Fibroblast of lung (primary cell): ENCODE results near the gene MYO7A. TPM values are rescaled to one million over a fixed set of nuclear protein-coding genes. Genes with fewer than 3 reads are reported as not detected.

Experiments
- DNase-seq, 2 donors: peaks; one replicate each; pipeline versions ENCODE4 v3.0.0 to v3.0.0-alpha.2; 2010; ENCODE audit warnings: low read depth in 2 of 2
- H2AFZ ChIP-seq: 2 replicates; pipeline ENCODE4 v1.5.1; 2012; ENCODE audit warnings: low read length, control low read depth, inconsistent platforms
- H3K27ac ChIP-seq: 2 replicates; pipeline ENCODE4 v1.5.1; 2011; ENCODE audit warnings: low read length, control low read depth; ENCODE audit not compliant: insufficient read depth
- H3K27me3 ChIP-seq: 2 replicates; pipeline ENCODE4 v1.5.1; 2011; ENCODE audit warnings: mild to moderate bottlenecking, low read length; ENCODE audit not compliant: control insufficient read depth, insufficient read depth
- H3K36me3 ChIP-seq: 2 replicates; pipeline ENCODE4 v1.5.1; 2011; ENCODE audit warnings: low read length; ENCODE audit not compliant: control insufficient read depth, insufficient read depth
- H3K4me1 ChIP-seq: 2 replicates; pipeline ENCODE4 v1.5.1; 2011; ENCODE audit warnings: low read length; ENCODE audit not compliant: control insufficient read depth, insufficient read depth; ENCODE audit errors: extremely low read depth
- H3K4me2 ChIP-seq: 2 replicates; pipeline ENCODE4 v1.5.1; 2011; ENCODE audit warnings: low read length, control low read depth; ENCODE audit not compliant: insufficient read depth; ENCODE audit errors: extremely low read depth
- H3K4me3 ChIP-seq, 4 experiments: fragments of 200-600 bp in 1 of 4; sonication (generic) in 1 of 4; replicated peaks in 1 of 4; 2 replicates each; pipeline ENCODE4 v1.5.1; 2011 to 2016; ENCODE audit warnings: low read length in 4 of 4, low read depth in 3 of 4, mild to moderate bottlenecking in 3 of 4, control low read depth in 2 of 4, inconsistent platforms in 1 of 4, mixed read lengths in 1 of 4; ENCODE audit not compliant: insufficient read depth in 1 of 4; ENCODE audit errors: control extremely low read depth in 1 of 4
- H3K79me2 ChIP-seq: 2 replicates; pipeline ENCODE4 v1.5.1; 2012; ENCODE audit warnings: mild to moderate bottlenecking, low read length, inconsistent platforms; ENCODE audit not compliant: control insufficient read depth, insufficient read depth
- H3K9ac ChIP-seq: 2 replicates; pipeline ENCODE4 v1.5.1; 2011; ENCODE audit warnings: mild to moderate bottlenecking, low read length, control low read depth; ENCODE audit not compliant: insufficient read depth
- H3K9me3 ChIP-seq: 2 replicates; pipeline ENCODE4 v1.5.1; 2012; ENCODE audit warnings: low read depth, low read length; ENCODE audit not compliant: control insufficient read depth, insufficient read depth
- H4K20me1 ChIP-seq: 2 replicates; pipeline ENCODE4 v1.5.1; 2011; ENCODE audit warnings: low read length; ENCODE audit not compliant: control insufficient read depth, insufficient read depth; ENCODE audit errors: extremely low read depth
- EZH2 ChIP-seq: IDR thresholded peaks from 2 replicates; pipeline ENCODE4 v1.5.1; 2012; ENCODE audit warnings: low read length, control low read depth, mild to moderate bottlenecking; ENCODE audit errors: missing control alignments
- polyA plus RNA-seq, 2 donors: library from polyadenylated mRNA; depleted of rRNA in 1 of 2; stranded (reverse) in 1 of 2; unstranded in 1 of 2; fragments of >200 nt; gene quantifications; 2 replicates each; pipeline ENCODE4 v1.2.1, GENCODE V29; 2011 to 2012; ENCODE audit warnings: missing spikeins in 1 of 2
- total RNA-seq: library from RNA; depleted of rRNA; stranded (reverse); fragments of >200 nt; gene quantifications from 2 replicates; pipeline ENCODE4 v1.2.1, GENCODE V29; 2014
- TF ChIP-seq, protein P1 (sequence below), 2 donors: IDR thresholded peaks in 1 of 2; conservative IDR thresholded peaks in 1 of 2; 1 replicate in 1 of 2; 2 replicates in 1 of 2; pipeline ENCODE4 v1.5.1; 2011 to 2012; ENCODE audit warnings: low read length in 2 of 2, control low read depth in 1 of 2, inconsistent platforms in 1 of 2, low read depth in 1 of 2, mild to moderate bottlenecking in 1 of 2

MYO7A gene
- total and polyA plus RNA-seq, 2 donors (not counting 1 experiment from before 2014, with no cell fraction given), result 0.01 to 0.33 TPM

- H3K79me2 ChIP-seq, result no peaks in the 10 kb centered on the region
- H3K9ac ChIP-seq, result no peak overlapping the region
- DNase-seq, result no peak
- H2AFZ ChIP-seq, result no peak overlapping the region
- no peaks in the 10 kb centered on the region for H3K36me3 ChIP-seq
- H3K27ac ChIP-seq, result no peak overlapping the region
- no peaks in the 10 kb centered on the region for H3K27me3 ChIP-seq
- TF ChIP-seq, protein P1, sequence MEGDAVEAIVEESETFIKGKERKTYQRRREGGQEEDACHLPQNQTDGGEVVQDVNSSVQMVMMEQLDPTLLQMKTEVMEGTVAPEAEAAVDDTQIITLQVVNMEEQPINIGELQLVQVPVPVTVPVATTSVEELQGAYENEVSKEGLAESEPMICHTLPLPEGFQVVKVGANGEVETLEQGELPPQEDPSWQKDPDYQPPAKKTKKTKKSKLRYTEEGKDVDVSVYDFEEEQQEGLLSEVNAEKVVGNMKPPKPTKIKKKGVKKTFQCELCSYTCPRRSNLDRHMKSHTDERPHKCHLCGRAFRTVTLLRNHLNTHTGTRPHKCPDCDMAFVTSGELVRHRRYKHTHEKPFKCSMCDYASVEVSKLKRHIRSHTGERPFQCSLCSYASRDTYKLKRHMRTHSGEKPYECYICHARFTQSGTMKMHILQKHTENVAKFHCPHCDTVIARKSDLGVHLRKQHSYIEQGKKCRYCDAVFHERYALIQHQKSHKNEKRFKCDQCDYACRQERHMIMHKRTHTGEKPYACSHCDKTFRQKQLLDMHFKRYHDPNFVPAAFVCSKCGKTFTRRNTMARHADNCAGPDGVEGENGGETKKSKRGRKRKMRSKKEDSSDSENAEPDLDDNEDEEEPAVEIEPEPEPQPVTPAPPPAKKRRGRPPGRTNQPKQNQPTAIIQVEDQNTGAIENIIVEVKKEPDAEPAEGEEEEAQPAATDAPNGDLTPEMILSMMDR (conservative IDR thresholded peaks at IDR 0.05 in 1 of 2, IDR thresholded peaks at IDR 0.05 in 1 of 2; ENCODE audit: low read depth in 1 of 2, low read length in 2 of 2), result no peak
- no peak for TF ChIP-seq EZH2
- H3K9me3 ChIP-seq, result no peaks in the 10 kb centered on the region
- H4K20me1 ChIP-seq, result no peaks in the 10 kb centered on the region
- H3K4me1 ChIP-seq, result no peaks in the 10 kb centered on the region
- no peak overlapping the region for H3K4me2 ChIP-seq
- H3K4me3 ChIP-seq, result no peak overlapping the region
Measured at GRCh38 chr11:77159937-77160495, 32.0 kb downstream of the MYO7A start.

- no peak overlapping the region for H3K27ac ChIP-seq
- no peak for DNase-seq
- H3K79me2 ChIP-seq, result no peaks in the 10 kb centered on the region
- no peak overlapping the region for H3K9ac ChIP-seq
- H3K27me3 ChIP-seq, result peaks cover 8% of the 10 kb centered on the region
- H4K20me1 ChIP-seq, result no peaks in the 10 kb centered on the region
- H3K4me2 ChIP-seq, result no peak overlapping the region
- H3K4me1 ChIP-seq, result no peaks in the 10 kb centered on the region
- no peak overlapping the region for H2AFZ ChIP-seq
- no peaks in the 10 kb centered on the region for H3K36me3 ChIP-seq
- H3K9me3 ChIP-seq, result no peaks in the 10 kb centered on the region
- no peak for TF ChIP-seq EZH2
- TF ChIP-seq, protein P1 (conservative IDR thresholded peaks at IDR 0.05 in 1 of 2, IDR thresholded peaks at IDR 0.05 in 1 of 2; ENCODE audit: low read depth in 1 of 2, low read length in 2 of 2), result no peak
- H3K4me3 ChIP-seq, result no peak overlapping the region
Measured at GRCh38 chr11:77163271-77163670, 35.2 kb downstream of the MYO7A start.

GRCh38 chr11:77165066-77165465, 37.0 kb downstream of the MYO7A start:
- Histone ChIP-seq H3K9ac (no peak overlapping the region), H3K27ac (no peak overlapping the region), H3K27me3 (peaks cover 8% of the 10 kb centered on the region), H3K36me3 (no peaks in the 10 kb centered on the region), H2AFZ (no peak overlapping the region), H3K4me2 (no peak overlapping the region), H3K4me3 (no peak overlapping the region), H3K79me2 (no peaks in the 10 kb centered on the region), H3K9me3 (no peaks in the 10 kb centered on the region), H4K20me1 (no peaks in the 10 kb centered on the region), H3K4me1 (no peaks in the 10 kb centered on the region)
- DNase-seq, result no peak
- TF ChIP-seq EZH2, result no peak
- TF ChIP-seq, protein P1 (conservative IDR thresholded peaks at IDR 0.05 in 1 of 2, IDR thresholded peaks at IDR 0.05 in 1 of 2; ENCODE audit: low read depth in 1 of 2, low read length in 2 of 2), result no peak
